ENCODE results near the gene STK39. TPM values are rescaled to one million over a fixed set of nuclear protein-coding genes. Genes with fewer than 3 reads are reported as not detected.

The STK39 gene
- total RNA-seq, 1 experiment from 2014 or later, result 15.9 TPM

GRCh38 chr2:167929484-167929883 is 317.9 kb downstream of the STK39 start:
- ChIA-PET CTCF (no interaction called here), POLR2A (ENCODE audit: low non-redundant PET) (no interaction called here)
- intact Hi-C loops (cut with micrococcal nuclease; ENCODE audit: unreplicated experiment), result no loop called here
- Histone ChIP-seq H3K27ac (ENCODE audit: low read depth, low read length, poor library complexity, severe bottlenecking) (no peak overlapping the region), H3K9me3 (ENCODE audit: low read depth, low read length, poor library complexity, severe bottlenecking) (no peaks in the 10 kb centered on the region), H3K4me3 (ENCODE audit: low read depth, low read length, poor library complexity, severe bottlenecking) (no peak overlapping the region), H3K4me1 (ENCODE audit: insufficient read depth, low read length, poor library complexity, severe bottlenecking) (no peaks in the 10 kb centered on the region), H3K27me3 (replicated peaks; ENCODE audit: insufficient read depth, low read depth, low read length, poor library complexity) (no peaks in the 10 kb centered on the region), H3K36me3 (ENCODE audit: insufficient read depth, low read length, poor library complexity, severe bottlenecking) (no peaks in the 10 kb centered on the region)
- DNase-seq (ENCODE audit: low spot score), result no peak
- BruUV-seq (replicated peaks), result no TSS peak
- no peak for TF ChIP-seq CTCF (conservative IDR thresholded peaks at IDR 0.05; ENCODE audit: low read depth, low read length)
- no peak for TF ChIP-seq EZH2 (IDR thresholded peaks at IDR 0.05; ENCODE audit: borderline replicate concordance, low read depth, low read length, poor library complexity, severe bottlenecking)

GRCh38 chr2:167928434-167928833 is 319.0 kb downstream of the STK39 start:
- DNase-seq (ENCODE audit: low spot score), result no peak
- H3K4me1 ChIP-seq (ENCODE audit: insufficient read depth, low read length, poor library complexity, severe bottlenecking), result no peaks in the 10 kb centered on the region
- H3K9me3 ChIP-seq (ENCODE audit: low read depth, low read length, poor library complexity, severe bottlenecking), result no peaks in the 10 kb centered on the region
- CTCF ChIA-PET, result no interaction called here
- no peaks in the 10 kb centered on the region for H3K27me3 ChIP-seq (replicated peaks; ENCODE audit: insufficient read depth, low read depth, low read length, poor library complexity)
- no peak overlapping the region for H3K4me3 ChIP-seq (ENCODE audit: low read depth, low read length, poor library complexity, severe bottlenecking)
- TF ChIP-seq EZH2 (IDR thresholded peaks at IDR 0.05; ENCODE audit: borderline replicate concordance, low read depth, low read length, poor library complexity, severe bottlenecking) (no peak), CTCF (conservative IDR thresholded peaks at IDR 0.05; ENCODE audit: low read depth, low read length) (no peak)
- H3K36me3 ChIP-seq (ENCODE audit: insufficient read depth, low read length, poor library complexity, severe bottlenecking), result no peaks in the 10 kb centered on the region
- intact Hi-C loops (cut with micrococcal nuclease; ENCODE audit: unreplicated experiment), result no loop called here
- no peak overlapping the region for H3K27ac ChIP-seq (ENCODE audit: low read depth, low read length, poor library complexity, severe bottlenecking)
- POLR2A ChIA-PET (ENCODE audit: low non-redundant PET), result no interaction called here
- no TSS peak for BruUV-seq (replicated peaks)

GRCh38 chr2:167925758-167926157 is 321.6 kb downstream of the STK39 start:
- DNase-seq (ENCODE audit: low spot score), result no peak
- Histone ChIP-seq H3K4me3 (ENCODE audit: low read depth, low read length, poor library complexity, severe bottlenecking) (no peak overlapping the region), H3K27me3 (replicated peaks; ENCODE audit: insufficient read depth, low read depth, low read length, poor library complexity) (no peaks in the 10 kb centered on the region), H3K9me3 (ENCODE audit: low read depth, low read length, poor library complexity, severe bottlenecking) (no peaks in the 10 kb centered on the region), H3K4me1 (ENCODE audit: insufficient read depth, low read length, poor library complexity, severe bottlenecking) (no peaks in the 10 kb centered on the region), H3K27ac (ENCODE audit: low read depth, low read length, poor library complexity, severe bottlenecking) (no peak overlapping the region), H3K36me3 (ENCODE audit: insufficient read depth, low read length, poor library complexity, severe bottlenecking) (no peaks in the 10 kb centered on the region)
- intact Hi-C loops (cut with micrococcal nuclease; ENCODE audit: unreplicated experiment), result no loop called here
- BruUV-seq (replicated peaks), result no TSS peak
- ChIA-PET POLR2A (ENCODE audit: low non-redundant PET) (no interaction called here), CTCF (no interaction called here)
- TF ChIP-seq CTCF (conservative IDR thresholded peaks at IDR 0.05; ENCODE audit: low read depth, low read length), result no peak
- TF ChIP-seq EZH2 (IDR thresholded peaks at IDR 0.05; ENCODE audit: borderline replicate concordance, low read depth, low read length, poor library complexity, severe bottlenecking), result no peak

All from A673 (cell line).